Measurements from ENCODE around the gene CHRNA1. TPM values are rescaled to one million over a fixed set of nuclear protein-coding genes. Genes with fewer than 3 reads are reported as not detected.

Gene CHRNA1
- total and polyA plus RNA-seq, 2 of the 13 experiments (the other 11 are each of a cell fraction or from before 2014, with no cell fraction given) = not detected

DNA sequence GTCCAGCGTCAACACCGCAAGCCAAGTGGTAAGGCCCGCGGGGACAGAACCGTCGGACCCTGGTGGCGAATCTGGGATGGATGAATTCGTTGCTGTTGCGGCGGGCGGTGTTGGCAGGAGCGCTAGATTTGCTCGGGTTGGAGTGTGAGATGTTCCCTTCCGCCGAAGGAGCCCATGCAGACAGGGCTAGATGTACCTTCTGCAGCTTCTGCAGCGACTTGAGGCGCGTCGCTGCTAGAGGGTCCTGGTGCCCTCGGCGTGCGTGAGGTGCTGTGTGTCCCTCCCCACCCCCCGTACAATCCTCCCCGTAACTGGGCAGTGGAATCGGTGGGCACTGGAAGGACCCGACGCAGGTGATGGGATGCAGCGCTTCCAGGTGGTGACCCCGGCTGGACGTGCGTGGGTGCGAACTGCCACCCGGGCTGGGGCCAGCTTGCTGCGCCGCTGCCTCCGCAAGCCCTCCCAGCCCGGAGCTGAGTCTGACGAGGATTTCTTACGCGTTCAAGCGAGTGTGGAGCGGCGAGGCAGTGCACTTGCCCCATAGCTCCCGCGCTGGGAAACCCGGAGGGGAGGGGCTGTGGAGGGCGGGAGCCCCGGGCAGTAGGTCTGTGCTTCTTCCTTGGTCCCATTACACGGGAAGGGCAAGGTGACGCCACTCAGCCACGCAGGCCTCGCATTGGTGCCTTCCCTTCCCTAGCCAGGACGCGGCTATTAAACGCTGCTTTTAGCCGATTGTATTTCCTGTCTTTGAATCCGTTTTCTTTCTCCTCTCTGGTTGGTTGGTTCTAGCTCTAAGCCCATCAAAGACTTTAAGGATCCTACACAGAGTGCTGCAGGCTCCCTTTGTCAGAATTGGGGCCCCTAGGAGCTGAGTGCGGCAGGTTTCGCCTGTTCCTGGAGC lies 34.2 kb downstream of the CHRNA1 start:
- Histone ChIP-seq H3K4me1 (ENCODE audit: insufficient read depth, low read length) (no peaks in the 10 kb centered on the region), H3K9me3 (ENCODE audit: low read length) (no peaks in the 10 kb centered on the region), H3K27me3 (ENCODE audit: control insufficient read depth in 1 of 2, insufficient read depth in 2 of 2, low read length in 2 of 2) (peaks cover 2 to 52% of the 10 kb centered on the region in 2 experiments; a peak in 3 of 5 replicates), H2AFZ (ENCODE audit: low read length) (no peak overlapping the region), H3K79me2 (ENCODE audit: insufficient read depth, low read length) (no peaks in the 10 kb centered on the region), H3K36me3 (replicated peaks in 1 of 2; ENCODE audit: control insufficient read depth in 1 of 2, insufficient read depth in 2 of 2, low read length in 2 of 2) (no peaks in the 10 kb centered on the region), H3K4me2 (ENCODE audit: low read depth, low read length) (no peak overlapping the region), H3K4me3 (replicated peaks in 1 of 3; ENCODE audit: insufficient read depth in 1 of 3, low read depth in 2 of 3, low read length in 3 of 3) (no peak overlapping the region), H4K20me1 (ENCODE audit: insufficient read depth, low read length) (no peaks in the 10 kb centered on the region), H3K9ac (ENCODE audit: insufficient read depth, low read depth, low read length) (no peak overlapping the region), H3K27ac (ENCODE audit: extremely low read length, insufficient read depth, low read length) (no peak overlapping the region)
- ChIA-PET CTCF (ENCODE audit: low intra/inter-chr PET ratio, low total read pairs) (no interaction called here), POLR2A (no interaction called here)
- WGBS (ENCODE audit: low lambda C conversion rate) = 42% methylated on average over 32 of the region's 59 CpGs
- FAIRE-seq = no peak
- intact Hi-C loops (cut with micrococcal nuclease; ENCODE audit: unreplicated experiment) (no loop called here), in situ Hi-C loops (cut with HindIII; ENCODE audit: extremely low pct_ligation_motif_present, low pct_unique_long_range_greater_than_20kb) (no loop called here)
- ATAC-seq = peak; percentile 38; the same call in 2 of the 3 replicates
- TF ChIP-seq, protein P1, sequence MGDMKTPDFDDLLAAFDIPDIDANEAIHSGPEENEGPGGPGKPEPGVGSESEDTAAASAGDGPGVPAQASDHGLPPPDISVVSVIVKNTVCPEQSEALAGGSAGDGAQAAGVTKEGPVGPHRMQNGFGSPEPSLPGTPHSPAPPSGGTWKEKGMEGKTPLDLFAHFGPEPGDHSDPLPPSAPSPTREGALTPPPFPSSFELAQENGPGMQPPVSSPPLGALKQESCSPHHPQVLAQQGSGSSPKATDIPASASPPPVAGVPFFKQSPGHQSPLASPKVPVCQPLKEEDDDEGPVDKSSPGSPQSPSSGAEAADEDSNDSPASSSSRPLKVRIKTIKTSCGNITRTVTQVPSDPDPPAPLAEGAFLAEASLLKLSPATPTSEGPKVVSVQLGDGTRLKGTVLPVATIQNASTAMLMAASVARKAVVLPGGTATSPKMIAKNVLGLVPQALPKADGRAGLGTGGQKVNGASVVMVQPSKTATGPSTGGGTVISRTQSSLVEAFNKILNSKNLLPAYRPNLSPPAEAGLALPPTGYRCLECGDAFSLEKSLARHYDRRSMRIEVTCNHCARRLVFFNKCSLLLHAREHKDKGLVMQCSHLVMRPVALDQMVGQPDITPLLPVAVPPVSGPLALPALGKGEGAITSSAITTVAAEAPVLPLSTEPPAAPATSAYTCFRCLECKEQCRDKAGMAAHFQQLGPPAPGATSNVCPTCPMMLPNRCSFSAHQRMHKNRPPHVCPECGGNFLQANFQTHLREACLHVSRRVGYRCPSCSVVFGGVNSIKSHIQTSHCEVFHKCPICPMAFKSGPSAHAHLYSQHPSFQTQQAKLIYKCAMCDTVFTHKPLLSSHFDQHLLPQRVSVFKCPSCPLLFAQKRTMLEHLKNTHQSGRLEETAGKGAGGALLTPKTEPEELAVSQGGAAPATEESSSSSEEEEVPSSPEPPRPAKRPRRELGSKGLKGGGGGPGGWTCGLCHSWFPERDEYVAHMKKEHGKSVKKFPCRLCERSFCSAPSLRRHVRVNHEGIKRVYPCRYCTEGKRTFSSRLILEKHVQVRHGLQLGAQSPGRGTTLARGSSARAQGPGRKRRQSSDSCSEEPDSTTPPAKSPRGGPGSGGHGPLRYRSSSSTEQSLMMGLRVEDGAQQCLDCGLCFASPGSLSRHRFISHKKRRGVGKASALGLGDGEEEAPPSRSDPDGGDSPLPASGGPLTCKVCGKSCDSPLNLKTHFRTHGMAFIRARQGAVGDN (CRISPR knock-in tag; IDR thresholded peaks at IDR 0.05) = peak; percentile 20; the same call in 1 of the 2 replicates
- no peak for TF ChIP-seq SMARCE1 (IDR thresholded peaks at IDR 0.05; ENCODE audit: borderline replicate concordance)
- BruUV-seq (replicated peaks) = no TSS peak
- DNase-seq (ENCODE audit: low spot score) = no peak
